ENCODE results near the gene ZNF287. TPM values are rescaled to one million over a fixed set of nuclear protein-coding genes. Genes with fewer than 3 reads are reported as not detected.
A peak's percentile ranks its signal among the peaks of the same experiment; 100 is the strongest.

Gene ZNF287
- total and polyA plus RNA-seq, 10 of the 15 experiments (the other 5 are each of a cell fraction or from before 2014, with no cell fraction given), result 1.9 to 15.5 (median 4.0) TPM

GRCh38 chr17:16584273-16584995 is 15.4 kb upstream of the ZNF287 start (continued):
- TF ChIP-seq IRF5 (IDR thresholded peaks at IDR 0.05; ENCODE audit: borderline replicate concordance), result no peak
- no peak for TF ChIP-seq POLR2AphosphoS5 (IDR thresholded peaks at IDR 0.05; ENCODE audit: low read length)
- no peak for TF ChIP-seq EED (IDR thresholded peaks at IDR 0.05; ENCODE audit: low read depth)
- no peak for TF ChIP-seq IRF4 (IDR thresholded peaks at IDR 0.05; ENCODE audit: low read depth, low read length)
- no peak for TF ChIP-seq ZBTB33 (IDR thresholded peaks at IDR 0.05)
- peak; percentile 25; the same call in 1 of the 2 replicates for TF ChIP-seq SMC3 (IDR thresholded peaks at IDR 0.05; ENCODE audit: borderline replicate concordance, low read length)
- no peak for TF ChIP-seq CBX5 (IDR thresholded peaks at IDR 0.05; ENCODE audit: low read depth)
- no peak for TF ChIP-seq NFIC (IDR thresholded peaks at IDR 0.05; ENCODE audit: low read depth, low read length)
- peak; percentile 29; the same call in 1 of the 2 replicates for TF ChIP-seq LARP7 (IDR thresholded peaks at IDR 0.05)
- no peak for TF ChIP-seq MEF2A (IDR thresholded peaks at IDR 0.05; ENCODE audit: insufficient read depth, low read depth, low read length)
- TF ChIP-seq CEBPZ (IDR thresholded peaks at IDR 0.05; ENCODE audit: low read depth, low read length), result no peak
- TF ChIP-seq ZBTB11 (CRISPR knock-in tag; IDR thresholded peaks at IDR 0.05), result no peak
- TF ChIP-seq NR2C1 (IDR thresholded peaks at IDR 0.05), result no peak
- no peak for TF ChIP-seq TCF3 (IDR thresholded peaks at IDR 0.05; ENCODE audit: borderline replicate concordance, insufficient read depth, low read depth, low read length)
- TF ChIP-seq POLR2AphosphoS2 (IDR thresholded peaks at IDR 0.05; ENCODE audit: low read depth, low read length), result no peak
- no peak for TF ChIP-seq KAT2A (conservative IDR thresholded peaks at IDR 0.05; ENCODE audit: control insufficient read depth, low read depth, low read length)
- TF ChIP-seq SREBF2 (IDR thresholded peaks at IDR 0.05; ENCODE audit: low read length), result no peak
- no peak for TF ChIP-seq BMI1 (IDR thresholded peaks at IDR 0.05; ENCODE audit: borderline replicate concordance)

All from GM12878 (cell line).